Embryonic facial prominence (tissue), 1 donor: ENCODE results near the gene PDCD4.

Experiments used
- DNase-seq: peaks from one replicate; pipeline ENCODE4 v3.0.0-alpha.2; 2016; ENCODE audit errors: extremely low spot score

PDCD4 gene

GRCh38 chr10:110842326-110842904 lies 29.3 kb upstream of the PDCD4 start:
- no peak for DNase-seq

GRCh38 chr10:110843031-110843430 lies 28.7 kb upstream of the PDCD4 start:
- no peak for DNase-seq

GRCh38 chr10:110843796-110844616 lies 27.7 kb upstream of the PDCD4 start:
- DNase-seq, result no peak

GRCh38 chr10:110844617-110844881 lies 27.2 kb upstream of the PDCD4 start:
- DNase-seq, result no peak

GRCh38 chr10:110845192-110845755 lies 26.5 kb upstream of the PDCD4 start:
- no peak for DNase-seq

- no peak for DNase-seq
Measured at GRCh38 chr10:110845756-110846620, 25.7 kb upstream of the PDCD4 start.

GRCh38 chr10:110847374-110847773 lies 24.4 kb upstream of the PDCD4 start:
- no peak for DNase-seq

- no peak for DNase-seq
Measured at GRCh38 chr10:110848106-110848505, 23.6 kb upstream of the PDCD4 start.

GRCh38 chr10:110850099-110850498 lies 21.6 kb upstream of the PDCD4 start:
- no peak for DNase-seq

- DNase-seq, result no peak
Measured at GRCh38 chr10:110851020-110851612, 20.6 kb upstream of the PDCD4 start.

GRCh38 chr10:110852255-110852896 lies 19.4 kb upstream of the PDCD4 start:
- no peak for DNase-seq

- DNase-seq, result no peak
Measured at GRCh38 chr10:110852947-110853346, 18.8 kb upstream of the PDCD4 start.

GRCh38 chr10:110853921-110854605 lies 17.7 kb upstream of the PDCD4 start:
- no peak for DNase-seq

- no peak for DNase-seq
Measured at GRCh38 chr10:110857265-110858171, 14.2 kb upstream of the PDCD4 start.

- no peak for DNase-seq
Measured at GRCh38 chr10:110858297-110858934, 13.3 kb upstream of the PDCD4 start.

GRCh38 chr10:110859206-110859972 lies 12.3 kb upstream of the PDCD4 start:
- no peak for DNase-seq

- peak; percentile 70 for DNase-seq
Measured at GRCh38 chr10:110859973-110860376, 11.8 kb upstream of the PDCD4 start.

GRCh38 chr10:110860576-110861241 lies 11.0 kb upstream of the PDCD4 start:
- no peak for DNase-seq
